ENCODE data around the gene ARVCF.

Gene ARVCF

DNA sequence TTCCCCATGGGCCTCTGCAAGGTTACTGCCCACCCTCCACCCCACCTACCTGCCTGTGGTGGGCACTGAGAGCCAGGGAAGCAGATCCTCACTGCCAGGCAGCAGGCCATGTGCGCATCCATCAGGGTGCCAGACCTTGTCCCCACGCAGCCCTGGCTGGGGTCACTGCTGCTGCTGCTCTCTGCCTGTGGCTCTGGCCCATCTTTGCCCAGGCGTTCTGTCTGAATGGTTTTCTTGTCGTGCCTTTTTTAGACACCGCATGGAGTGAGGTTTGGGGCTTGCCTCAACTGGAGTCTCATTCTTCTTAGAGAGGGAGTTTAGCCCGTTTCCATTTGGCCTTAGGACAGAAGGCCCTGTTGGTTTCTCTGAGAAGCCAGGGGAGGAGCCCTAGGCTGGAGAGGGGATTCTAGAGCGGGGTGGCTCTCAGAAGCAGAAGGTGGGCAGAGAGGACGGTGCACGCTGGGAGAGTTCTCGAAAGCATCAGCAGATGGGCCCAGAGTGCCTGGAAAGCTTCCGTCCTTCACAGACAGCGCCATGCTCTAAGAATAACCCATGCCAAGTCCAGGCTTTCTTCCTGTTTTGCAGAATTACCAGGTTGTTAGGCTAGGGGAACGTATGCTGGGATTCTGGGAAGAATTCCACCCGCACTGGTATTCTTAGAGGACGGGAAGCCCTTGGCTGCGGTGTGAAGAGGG, 12.4 kb upstream of the ARVCF start:
- Histone ChIP-seq H3K9me3 (ENCODE audit: control insufficient read depth, insufficient read depth, low read length) (no peaks in the 10 kb centered on the region), H3K36me3 (ENCODE audit: control insufficient read depth, low read length) (peaks cover 8% of the 10 kb centered on the region; the same call in 1 of the 2 replicates), H3K27me3 (ENCODE audit: control insufficient read depth, low read length) (no peaks in the 10 kb centered on the region), H3K4me2 (ENCODE audit: low read length) (no peak overlapping the region), H3K27ac (ENCODE audit: low read depth, low read length) (no peak overlapping the region), H3F3A (ENCODE audit: control insufficient read depth, insufficient read depth) (no peaks in the 10 kb centered on the region), H3K4me3 (ENCODE audit: low read length) (no peak overlapping the region), H4K20me1 (ENCODE audit: control insufficient read depth, insufficient read depth, low read depth, low read length) (peaks cover 11% of the 10 kb centered on the region; the same call in 1 of the 2 replicates), H3K79me2 (ENCODE audit: control insufficient read depth, low read length) (peaks cover 53% of the 10 kb centered on the region), H3K9me2 (replicated peaks; ENCODE audit: control insufficient read depth, low read length) (no peaks in the 10 kb centered on the region), H3K4me1 (ENCODE audit: control insufficient read depth, low read length) (peaks cover 31% of the 10 kb centered on the region)
- TF ChIP-seq, protein P1, sequence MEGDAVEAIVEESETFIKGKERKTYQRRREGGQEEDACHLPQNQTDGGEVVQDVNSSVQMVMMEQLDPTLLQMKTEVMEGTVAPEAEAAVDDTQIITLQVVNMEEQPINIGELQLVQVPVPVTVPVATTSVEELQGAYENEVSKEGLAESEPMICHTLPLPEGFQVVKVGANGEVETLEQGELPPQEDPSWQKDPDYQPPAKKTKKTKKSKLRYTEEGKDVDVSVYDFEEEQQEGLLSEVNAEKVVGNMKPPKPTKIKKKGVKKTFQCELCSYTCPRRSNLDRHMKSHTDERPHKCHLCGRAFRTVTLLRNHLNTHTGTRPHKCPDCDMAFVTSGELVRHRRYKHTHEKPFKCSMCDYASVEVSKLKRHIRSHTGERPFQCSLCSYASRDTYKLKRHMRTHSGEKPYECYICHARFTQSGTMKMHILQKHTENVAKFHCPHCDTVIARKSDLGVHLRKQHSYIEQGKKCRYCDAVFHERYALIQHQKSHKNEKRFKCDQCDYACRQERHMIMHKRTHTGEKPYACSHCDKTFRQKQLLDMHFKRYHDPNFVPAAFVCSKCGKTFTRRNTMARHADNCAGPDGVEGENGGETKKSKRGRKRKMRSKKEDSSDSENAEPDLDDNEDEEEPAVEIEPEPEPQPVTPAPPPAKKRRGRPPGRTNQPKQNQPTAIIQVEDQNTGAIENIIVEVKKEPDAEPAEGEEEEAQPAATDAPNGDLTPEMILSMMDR (IDR thresholded peaks at IDR 0.05; ENCODE audit: low read depth, low read length, poor library complexity, severe bottlenecking) = no peak
- TF ChIP-seq EZH2phosphoT487 (IDR thresholded peaks at IDR 0.05; ENCODE audit: borderline replicate concordance, low read length) = no peak

DNA sequence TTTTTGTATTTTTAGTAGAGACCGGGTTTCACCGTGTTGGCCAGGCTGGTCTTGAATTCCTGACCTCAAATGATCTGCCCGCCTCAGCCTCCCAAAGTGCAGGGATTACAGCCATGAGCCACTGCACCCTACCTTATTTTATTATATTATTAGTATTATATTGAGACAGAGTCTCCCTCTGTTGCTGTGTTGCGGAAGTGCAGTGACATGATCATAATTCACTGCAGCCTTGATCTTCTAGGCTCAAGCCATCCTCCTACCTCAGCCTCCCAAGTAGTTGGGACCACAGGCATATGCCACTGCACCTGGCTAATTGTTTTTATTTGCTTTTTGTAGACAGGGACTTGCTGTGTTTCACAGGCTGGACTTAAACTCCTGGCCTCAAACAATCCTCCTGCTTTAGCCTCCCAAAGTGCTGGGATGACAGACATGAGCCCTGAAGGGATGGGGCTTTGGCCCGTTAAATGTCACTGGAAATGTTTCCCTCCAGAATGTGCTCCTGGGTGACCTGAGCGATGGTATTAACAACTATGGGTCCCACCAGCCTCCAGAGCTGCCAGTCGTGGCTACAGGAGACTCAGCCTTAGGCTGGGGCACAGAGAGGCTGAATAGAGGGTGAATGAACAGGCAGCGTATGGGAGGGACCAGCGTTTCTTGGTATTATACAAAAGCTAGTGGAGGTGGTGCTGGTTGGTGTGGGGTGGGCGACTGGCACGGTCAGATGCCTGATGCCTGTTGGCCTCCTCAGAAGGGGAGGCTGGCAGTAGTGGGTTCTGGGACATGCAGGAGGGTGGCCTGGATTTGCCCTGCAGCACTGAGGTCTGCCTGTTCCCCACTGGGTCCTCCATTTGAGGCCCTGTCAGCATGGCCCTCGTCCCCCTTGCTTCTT, 11.6 kb upstream of the ARVCF start:
- Histone ChIP-seq H3K27ac (ENCODE audit: low read depth, low read length) (no peak overlapping the region), H3K27me3 (ENCODE audit: control insufficient read depth, low read length) (no peaks in the 10 kb centered on the region), H3K36me3 (ENCODE audit: control insufficient read depth, low read length) (peaks cover 4% of the 10 kb centered on the region; the same call in 1 of the 2 replicates), H3K9me3 (ENCODE audit: control insufficient read depth, insufficient read depth, low read length) (no peaks in the 10 kb centered on the region), H3K4me3 (ENCODE audit: low read length) (no peak overlapping the region), H3K4me2 (ENCODE audit: low read length) (no peak overlapping the region), H4K20me1 (ENCODE audit: control insufficient read depth, insufficient read depth, low read depth, low read length) (peaks cover 11% of the 10 kb centered on the region; the same call in 1 of the 2 replicates), H3F3A (ENCODE audit: control insufficient read depth, insufficient read depth) (no peaks in the 10 kb centered on the region), H3K79me2 (ENCODE audit: control insufficient read depth, low read length) (peaks cover 54% of the 10 kb centered on the region), H3K4me1 (ENCODE audit: control insufficient read depth, low read length) (peaks cover 25% of the 10 kb centered on the region), H3K9me2 (replicated peaks; ENCODE audit: control insufficient read depth, low read length) (no peaks in the 10 kb centered on the region)
- TF ChIP-seq, protein P1 (IDR thresholded peaks at IDR 0.05; ENCODE audit: low read depth, low read length, poor library complexity, severe bottlenecking) = peak; percentile 14
- TF ChIP-seq EZH2phosphoT487 (IDR thresholded peaks at IDR 0.05; ENCODE audit: borderline replicate concordance, low read length) = no peak

DNA sequence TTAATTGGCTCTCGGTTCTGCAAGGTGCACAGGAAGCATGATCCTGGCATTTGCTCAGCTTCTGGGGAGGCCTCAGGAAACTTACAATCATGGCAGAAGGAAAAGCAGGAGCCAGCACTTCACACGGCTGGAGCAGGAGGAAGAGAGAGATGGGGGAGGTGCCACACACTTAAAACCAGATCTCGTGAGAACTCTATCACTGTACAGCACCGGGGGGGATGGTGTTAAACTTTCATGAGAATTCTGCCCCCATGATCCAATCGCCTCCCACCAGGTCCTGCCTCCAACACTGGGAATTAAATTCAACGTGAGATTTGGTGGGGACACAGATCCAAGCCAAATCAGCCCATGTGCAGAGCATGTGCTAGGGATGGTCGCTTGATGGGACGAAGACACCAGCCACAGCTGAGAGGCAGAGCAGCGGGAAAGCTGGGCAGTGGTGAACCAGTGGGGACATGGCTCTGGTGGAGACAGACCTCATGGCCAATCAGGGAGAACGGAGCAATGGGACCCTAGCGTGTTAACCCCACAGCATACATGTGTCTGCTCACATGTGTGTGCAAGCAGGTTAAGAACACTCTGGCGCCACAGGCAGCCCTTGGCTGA, 10.5 kb upstream of the ARVCF start:
- H3K4me2 ChIP-seq (ENCODE audit: low read length) = no peak overlapping the region
- H3F3A ChIP-seq (ENCODE audit: control insufficient read depth, insufficient read depth) = no peaks in the 10 kb centered on the region
- peaks cover 54% of the 10 kb centered on the region for H3K79me2 ChIP-seq (ENCODE audit: control insufficient read depth, low read length)
- H3K4me1 ChIP-seq (ENCODE audit: control insufficient read depth, low read length) = peaks cover 25% of the 10 kb centered on the region
- TF ChIP-seq EZH2phosphoT487 (IDR thresholded peaks at IDR 0.05; ENCODE audit: borderline replicate concordance, low read length) = no peak
- TF ChIP-seq, protein P1 (IDR thresholded peaks at IDR 0.05; ENCODE audit: low read depth, low read length, poor library complexity, severe bottlenecking) = no peak
- H3K36me3 ChIP-seq (ENCODE audit: control insufficient read depth, low read length) = no peaks in the 10 kb centered on the region
- H3K27ac ChIP-seq (ENCODE audit: low read depth, low read length) = no peak overlapping the region
- no peak overlapping the region for H3K4me3 ChIP-seq (ENCODE audit: low read length)
- H3K9me3 ChIP-seq (ENCODE audit: control insufficient read depth, insufficient read depth, low read length) = no peaks in the 10 kb centered on the region
- no peaks in the 10 kb centered on the region for H3K9me2 ChIP-seq (replicated peaks; ENCODE audit: control insufficient read depth, low read length)
- H3K27me3 ChIP-seq (ENCODE audit: control insufficient read depth, low read length) = no peaks in the 10 kb centered on the region
- H4K20me1 ChIP-seq (ENCODE audit: control insufficient read depth, insufficient read depth, low read depth, low read length) = peaks cover 12% of the 10 kb centered on the region; the same call in 1 of the 2 replicates
